GM18870 (cell line): ENCODE data around the gene ZBTB7A.

ENCODE experiments used
- ATAC-seq: cut with Tn5 transposase; IDR thresholded peaks from one replicate; pipeline ENCODE4 v1.9.1; 2021; ENCODE audit warnings: moderate library complexity; ENCODE audit not compliant: unreplicated experiment

The ZBTB7A gene

DNA sequence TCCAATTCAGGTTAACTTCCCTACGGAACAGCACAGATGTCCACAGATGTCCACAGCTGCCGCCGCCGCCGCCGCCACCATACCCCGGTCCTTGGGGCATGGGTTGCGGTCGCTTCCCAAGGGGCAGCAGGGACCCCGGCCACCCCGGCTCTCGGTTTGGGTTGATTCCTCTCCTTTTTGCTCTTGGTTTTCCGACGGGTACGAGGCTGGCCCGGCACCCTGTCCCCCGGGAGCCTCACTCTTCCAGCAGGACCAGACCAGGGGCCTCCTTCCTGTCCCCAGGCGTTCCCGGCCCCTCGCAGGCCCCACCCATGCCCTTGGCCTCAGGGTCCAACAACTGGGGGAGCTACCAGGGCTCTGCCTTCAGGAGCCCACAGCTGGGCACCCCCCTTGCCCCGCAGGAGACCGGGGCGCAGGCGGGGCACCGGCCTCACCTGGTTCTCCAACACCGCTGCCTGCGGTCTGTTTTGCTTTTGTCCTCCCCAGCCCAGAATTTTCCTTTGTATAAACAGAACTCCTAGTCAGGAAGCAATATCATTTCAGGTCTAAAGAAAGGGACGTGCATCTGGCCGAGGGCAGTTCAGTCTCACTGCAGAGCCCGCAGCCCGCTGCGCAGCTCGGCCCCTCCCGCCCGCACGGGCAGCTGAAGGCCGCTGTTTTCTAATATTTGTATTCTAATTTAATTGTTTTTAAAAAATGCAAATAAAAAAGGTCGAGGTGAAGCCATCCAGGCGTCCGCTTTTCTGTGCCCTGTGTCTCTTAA, 27.9 kb downstream of the ZBTB7A start:
- ATAC-seq = no peak

DNA sequence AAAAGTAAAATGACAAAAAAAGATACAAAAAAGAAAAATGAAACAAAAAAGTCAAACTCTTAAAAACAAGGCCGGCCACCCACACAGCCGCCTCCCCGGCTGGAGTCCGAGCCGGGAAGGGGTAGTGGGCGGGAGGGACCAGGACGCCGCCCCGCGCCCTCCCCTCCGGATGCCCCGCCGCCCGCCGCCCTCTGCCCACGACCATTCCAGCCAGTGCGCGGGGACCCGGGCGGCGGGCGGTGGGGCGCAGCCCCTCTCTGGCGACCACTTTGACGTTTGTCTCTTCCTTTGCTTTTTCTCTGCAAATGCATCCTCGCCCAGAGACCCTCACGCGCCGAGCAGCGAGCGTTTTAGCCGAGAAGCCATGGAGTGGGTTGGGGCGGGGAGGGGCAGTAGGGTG, 28.6 kb downstream of the ZBTB7A start:
- no peak for ATAC-seq

DNA sequence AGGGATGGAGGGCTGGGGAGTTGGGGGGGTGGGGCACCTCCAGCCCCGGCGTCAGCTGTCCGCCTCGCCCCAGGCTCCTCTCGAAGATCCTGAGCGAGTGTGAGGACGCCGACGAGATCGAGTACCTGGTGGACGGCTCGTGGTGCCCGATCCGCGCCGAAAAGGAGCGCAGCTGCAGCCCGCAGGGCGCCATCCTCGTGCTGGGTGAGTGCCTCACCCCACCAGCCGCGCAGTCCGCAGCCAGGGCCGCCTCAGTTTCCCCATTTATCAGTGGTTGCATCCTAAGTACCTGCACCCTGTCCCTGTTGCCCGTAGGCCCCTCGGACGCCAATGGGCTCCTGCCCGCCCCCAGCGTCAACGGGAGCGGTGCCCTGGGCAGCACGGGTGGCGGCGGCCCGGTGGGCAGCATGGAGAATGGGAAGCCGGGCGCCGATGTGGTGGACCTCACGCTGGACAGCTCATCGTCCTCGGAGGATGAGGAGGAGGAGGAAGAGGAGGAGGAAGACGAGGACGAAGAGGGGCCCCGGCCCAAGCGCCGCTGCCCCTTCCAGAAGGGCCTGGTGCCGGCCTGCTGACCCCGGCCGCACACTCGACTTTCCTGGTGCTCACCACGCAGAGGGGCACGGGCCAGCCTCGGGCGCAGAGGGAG, 29.3 kb downstream of the ZBTB7A start:
- ATAC-seq = no peak

DNA sequence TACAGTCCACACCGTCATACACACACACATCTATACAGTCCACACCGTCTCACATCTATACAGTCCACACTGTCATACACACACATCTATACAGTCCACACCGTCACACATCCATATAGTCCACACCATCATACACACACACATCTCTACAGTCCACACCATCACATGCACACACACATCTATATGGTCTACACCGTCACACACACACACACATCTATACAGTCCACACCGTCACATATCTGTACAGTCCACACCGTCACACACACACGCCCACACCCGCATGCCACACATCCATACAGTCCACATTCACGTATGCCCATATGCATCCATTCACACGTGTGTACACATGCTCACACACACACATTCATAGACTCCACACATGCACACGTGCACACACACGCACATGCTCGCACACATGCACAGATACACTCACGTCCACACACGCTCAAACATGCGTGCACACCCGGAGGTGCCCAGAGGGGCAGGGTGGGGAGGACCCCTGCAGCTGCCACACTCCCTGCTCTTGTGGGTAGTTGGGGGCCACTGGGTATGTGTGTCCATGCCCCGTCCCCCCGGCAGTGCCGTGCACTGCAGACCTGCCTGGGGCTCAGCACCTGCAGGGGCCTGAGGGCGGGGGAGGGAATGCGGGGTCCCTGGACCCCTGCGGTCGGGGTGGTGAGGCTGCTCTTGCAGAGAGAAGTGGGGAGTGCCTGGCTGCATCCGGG, 30.0 kb downstream of the ZBTB7A start:
- no peak for ATAC-seq

GRCh38 chr19:4035582-4035981, 31.1 kb downstream of the ZBTB7A start:
- no peak for ATAC-seq

DNA sequence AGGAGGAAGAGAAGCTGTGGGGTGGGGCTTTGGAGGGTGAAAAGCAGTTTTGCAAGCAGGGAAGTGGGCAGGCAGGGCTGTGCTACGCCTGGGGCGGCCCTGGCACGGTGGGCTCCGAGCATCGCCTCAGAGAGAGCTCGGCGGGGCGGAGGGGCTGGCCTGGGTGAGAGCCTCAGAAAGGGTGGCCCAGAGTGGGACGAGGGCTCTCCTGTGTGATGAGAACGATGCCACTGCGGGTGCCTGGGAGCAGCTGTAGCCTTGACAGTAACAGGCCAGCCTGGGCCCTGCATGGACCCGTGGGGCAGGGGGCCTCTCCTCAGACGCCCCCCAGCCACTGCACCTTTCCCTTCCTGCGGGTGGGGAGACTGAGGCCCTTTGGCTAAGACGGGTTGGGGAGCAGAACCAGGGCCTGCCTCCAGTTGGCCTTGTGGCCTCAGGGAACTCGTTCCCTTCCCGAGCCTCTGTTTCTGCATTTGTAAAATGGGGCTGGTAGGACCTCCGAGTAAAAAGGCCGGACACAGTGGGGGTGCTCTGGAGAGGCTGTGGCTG, 31.6 kb downstream of the ZBTB7A start:
- ATAC-seq = no peak

GRCh38 chr19:4034048-4035017, 32.4 kb downstream of the ZBTB7A start:
- ATAC-seq = no peak

DNA sequence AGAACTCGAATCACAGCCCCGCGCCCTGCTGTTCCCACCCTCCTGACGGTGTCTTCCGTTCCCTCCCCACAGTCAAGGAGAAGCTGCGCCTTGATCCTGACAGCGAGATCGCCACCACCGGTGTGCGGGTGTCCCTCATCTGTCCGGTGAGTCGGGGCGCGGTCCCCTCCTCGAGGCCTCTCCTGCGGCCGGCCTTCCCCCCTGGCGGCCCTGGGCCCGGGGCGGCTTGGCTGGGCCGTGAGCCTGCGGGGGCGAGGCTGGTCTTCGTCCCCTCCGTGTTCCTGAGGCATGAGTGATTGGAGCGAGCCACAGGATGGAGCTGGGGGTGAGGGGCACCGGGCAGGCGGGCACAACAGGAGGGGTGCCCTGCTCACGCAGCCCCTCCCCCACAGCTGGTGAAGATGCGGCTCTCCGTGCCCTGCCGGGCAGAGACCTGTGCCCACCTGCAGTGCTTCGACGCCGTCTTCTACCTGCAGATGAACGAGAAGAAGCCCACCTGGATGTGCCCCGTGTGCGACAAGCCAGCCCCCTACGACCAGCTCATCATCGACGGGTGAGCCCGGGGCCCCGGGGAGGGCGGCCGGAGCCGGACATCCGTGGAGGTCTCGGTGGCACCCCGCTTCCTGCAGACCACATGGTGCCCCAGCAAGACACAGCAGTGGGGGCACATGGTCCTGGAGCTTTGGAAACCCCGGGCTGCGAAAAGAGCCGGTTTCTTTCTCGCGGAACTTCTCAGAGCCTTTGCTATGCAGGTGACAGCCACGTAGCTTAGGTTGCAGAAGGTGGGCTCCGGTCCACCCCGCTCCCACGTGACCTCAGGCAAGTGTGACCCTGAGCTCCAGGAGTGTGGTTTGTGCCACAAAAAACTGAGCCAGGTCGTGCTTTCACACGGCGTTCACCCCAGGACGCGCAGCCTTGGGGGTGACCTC, 33.4 kb downstream of the ZBTB7A start:
- no peak for ATAC-seq

DNA sequence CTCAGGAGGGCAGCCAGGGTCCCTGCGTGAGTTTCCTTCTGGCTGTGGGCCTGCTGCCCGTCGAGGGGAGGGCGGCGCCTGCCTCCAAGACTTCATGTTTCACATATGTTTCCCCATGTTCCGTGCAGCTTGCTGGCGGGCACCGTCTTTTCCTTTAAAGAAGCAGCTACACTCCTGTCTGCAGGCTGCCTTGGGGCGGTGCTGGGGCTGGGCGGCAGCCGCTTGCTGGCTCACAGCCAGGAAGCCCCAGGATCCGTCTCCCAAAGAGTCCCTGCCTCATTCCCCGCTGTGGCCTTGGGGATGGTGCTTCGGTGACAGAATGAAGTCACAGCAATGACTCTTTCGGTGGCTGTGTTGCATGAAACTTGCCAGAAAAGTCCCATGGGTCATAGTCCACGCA, 34.3 kb downstream of the ZBTB7A start:
- no peak for ATAC-seq

GRCh38 chr19:4031420-4031819, 35.3 kb downstream of the ZBTB7A start:
- ATAC-seq = no peak

DNA sequence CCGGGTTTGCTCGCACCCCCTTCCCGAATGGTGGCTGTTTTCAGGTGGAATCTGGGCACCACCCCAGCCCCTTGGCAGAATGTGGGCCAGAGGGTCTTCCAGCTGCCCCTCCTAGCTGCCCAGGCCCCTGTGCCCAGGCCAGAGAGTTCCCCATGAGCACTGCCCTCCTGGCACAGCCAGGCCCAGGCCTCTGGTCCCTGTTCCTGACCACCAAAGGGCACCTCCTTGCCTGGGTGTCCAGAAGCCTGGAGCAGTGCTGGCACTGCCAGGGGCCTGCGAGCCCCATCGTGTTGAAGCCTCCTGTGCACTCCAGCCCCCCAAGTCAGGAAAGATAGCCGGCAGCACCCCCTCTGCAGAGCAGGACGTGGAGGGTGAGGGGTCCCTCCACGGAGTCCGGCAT, 35.7 kb downstream of the ZBTB7A start:
- ATAC-seq = no peak

DNA sequence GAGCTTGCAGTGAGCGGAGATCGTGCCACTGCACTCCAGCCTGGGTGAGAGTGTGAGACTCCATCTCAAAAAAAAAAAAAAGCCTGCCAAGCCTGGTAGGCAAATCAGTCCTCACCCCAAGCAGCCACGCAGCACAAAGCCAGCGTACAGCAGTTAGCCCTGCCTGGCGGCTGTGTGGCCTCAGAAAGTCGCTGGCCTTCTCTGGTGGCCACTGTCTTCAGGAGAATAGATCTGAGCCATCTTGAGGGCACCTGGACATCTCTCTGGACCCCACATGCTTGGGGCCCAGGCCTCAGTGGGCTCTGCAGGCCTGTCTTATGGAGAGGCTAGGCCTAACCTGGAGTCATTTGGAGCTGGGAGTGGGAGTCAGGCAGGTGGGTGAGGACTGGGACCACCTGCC, 36.1 kb downstream of the ZBTB7A start:
- ATAC-seq = no peak

GRCh38 chr19:4029247-4029614, 37.5 kb downstream of the ZBTB7A start:
- no peak for ATAC-seq

DNA sequence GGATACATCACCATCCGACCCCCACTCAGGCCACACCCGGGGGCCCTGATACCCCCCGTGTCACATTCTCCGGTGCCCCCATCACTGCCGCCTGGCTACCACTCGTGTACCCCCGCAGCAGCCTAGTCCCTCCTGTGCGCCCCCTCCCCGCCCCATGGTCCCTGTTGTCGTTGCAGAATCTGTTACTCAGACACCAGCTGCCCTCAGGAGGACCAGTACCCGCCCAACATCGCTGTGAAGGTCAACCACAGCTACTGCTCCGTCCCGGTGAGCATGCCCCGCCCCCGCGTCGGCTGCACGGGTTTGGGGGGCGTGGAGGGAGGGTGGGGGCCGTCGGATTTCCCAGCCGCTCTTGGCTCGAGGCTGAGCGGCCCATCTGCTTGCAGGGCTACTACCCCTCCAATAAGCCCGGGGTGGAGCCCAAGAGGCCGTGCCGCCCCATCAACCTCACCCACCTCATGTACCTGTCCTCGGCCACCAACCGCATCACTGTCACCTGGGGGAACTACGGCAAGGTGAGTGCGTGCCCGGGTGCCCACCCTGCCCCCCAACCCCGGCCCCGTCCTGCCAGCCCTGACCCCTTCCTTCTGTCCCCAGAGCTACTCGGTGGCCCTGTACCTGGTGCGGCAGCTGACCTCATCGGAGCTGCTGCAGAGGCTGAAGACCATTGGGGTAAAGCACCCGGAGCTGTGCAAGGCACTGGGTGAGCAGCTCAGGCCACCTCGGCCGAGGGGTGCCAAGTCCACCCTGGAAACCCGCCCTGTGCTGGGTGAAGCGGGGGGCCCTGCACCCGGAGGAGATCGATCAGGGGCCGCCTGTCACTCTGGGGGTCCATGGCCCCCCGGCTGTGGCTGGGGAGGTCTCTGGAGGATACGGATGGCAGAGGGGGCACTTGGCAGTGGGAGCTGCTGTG, 38.1 kb downstream of the ZBTB7A start:
- ATAC-seq = no peak

DNA sequence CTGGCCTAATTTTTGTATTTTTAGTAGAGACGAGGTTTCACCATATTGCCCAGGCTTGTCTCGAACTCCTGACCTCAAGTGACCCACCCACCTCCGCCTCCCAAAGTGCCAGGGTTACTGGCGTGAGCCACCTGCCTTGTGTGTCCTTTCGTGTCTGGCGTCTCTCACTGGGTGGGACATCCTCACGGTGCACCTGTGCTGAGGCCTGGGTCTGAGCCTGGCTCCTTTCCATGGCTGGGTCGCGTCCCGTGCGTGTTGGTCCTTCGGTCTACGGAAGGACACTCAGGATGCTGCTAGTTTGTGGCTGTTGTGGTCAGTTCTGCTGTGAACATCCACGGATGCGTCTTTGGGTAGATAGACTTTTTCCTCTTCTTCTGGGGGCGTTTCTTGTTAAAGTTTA, 39.6 kb downstream of the ZBTB7A start:
- no peak for ATAC-seq

DNA sequence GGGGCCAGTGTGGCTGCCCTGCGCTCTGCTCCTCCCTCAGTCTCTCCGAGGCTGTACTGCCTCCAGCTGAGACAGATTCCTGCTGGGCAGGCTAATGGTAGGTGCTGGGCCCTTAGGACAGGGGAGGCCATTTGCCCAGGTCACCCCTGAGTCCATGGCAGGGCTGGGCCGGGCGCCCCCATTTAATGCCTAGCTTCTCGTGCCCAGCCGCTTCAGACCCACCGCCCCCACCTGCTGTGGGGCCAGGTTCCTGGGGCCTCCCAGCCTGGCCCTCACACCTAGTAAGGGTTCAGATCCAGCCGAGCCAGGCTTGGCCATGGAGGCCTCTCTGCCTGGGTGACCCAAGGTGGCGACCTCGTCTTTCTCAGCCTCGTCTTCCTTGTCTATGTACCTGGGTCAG, 41.4 kb downstream of the ZBTB7A start:
- no peak for ATAC-seq

- no peak for ATAC-seq
These were observed 42.9 kb downstream of the ZBTB7A start for GRCh38 chr19:4023600-4024398.

DNA sequence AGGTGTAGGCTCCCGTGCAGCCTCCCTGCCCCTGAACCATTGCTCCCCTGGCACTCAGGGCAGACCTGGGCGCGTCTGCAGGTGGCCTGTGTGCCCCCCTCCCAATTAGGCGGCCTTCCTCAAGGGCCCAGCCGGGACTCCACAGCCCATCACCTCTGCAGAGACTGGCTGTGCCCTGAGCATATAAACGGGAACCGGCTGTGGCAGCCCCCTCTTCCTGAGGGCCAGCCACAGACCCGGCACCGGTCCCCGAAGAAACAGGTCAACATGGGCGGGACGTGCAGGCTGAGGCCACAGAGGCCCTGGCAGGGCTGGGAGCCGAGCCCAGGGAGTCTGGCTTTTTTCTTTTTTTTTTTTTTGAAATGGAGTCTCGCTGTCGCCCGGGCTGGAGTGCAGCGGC, 47.1 kb downstream of the ZBTB7A start:
- no peak for ATAC-seq
